GM12874 (cell line): ENCODE data around the gene RHOBTB1.

ENCODE experiments used
- CTCF ChIP-seq: IDR thresholded peaks from 2 replicates; pipeline ENCODE4 v1.5.1; 2011; ENCODE audit warnings: low read depth, mild to moderate bottlenecking, control low read depth, low read length, moderate library complexity; ENCODE audit not compliant: insufficient read depth

RHOBTB1 gene

GRCh38 chr10:60835049-60835448, 108.9 kb downstream of the RHOBTB1 start:
- no peak for TF ChIP-seq CTCF

GRCh38 chr10:60834401-60834800, 109.6 kb downstream of the RHOBTB1 start:
- TF ChIP-seq CTCF, result no peak

- no peak for TF ChIP-seq CTCF
These were observed 115.5 kb downstream of the RHOBTB1 start for GRCh38 chr10:60828489-60828852.

- no peak for TF ChIP-seq CTCF
These were observed 116.0 kb downstream of the RHOBTB1 start for GRCh38 chr10:60827791-60828488.

GRCh38 chr10:60825520-60825919, 118.5 kb downstream of the RHOBTB1 start:
- no peak for TF ChIP-seq CTCF

- TF ChIP-seq CTCF, result no peak
These were observed 120.7 kb downstream of the RHOBTB1 start for GRCh38 chr10:60823324-60823723.

- TF ChIP-seq CTCF, result no peak
These were observed 121.2 kb downstream of the RHOBTB1 start for GRCh38 chr10:60822809-60823208.
